HepG2 (cell line): ENCODE results near the gene MYBL2. TPM values are rescaled to one million over a fixed set of nuclear protein-coding genes. Genes with fewer than 3 reads are reported as not detected.

Experiments
- ARNT2 ChIP-seq: sonication (generic); formaldehyde crosslinking; IDR thresholded peaks from 2 replicates; pipeline ENCODE4 v1.8.0; 2022; ENCODE audit warnings: mild to moderate bottlenecking, low read depth, missing genetic modification reagents, moderate library complexity
- FOXA3 ChIP-seq: IDR thresholded peaks from 2 replicates; pipeline ENCODE4 v1.6.1; 2016; ENCODE audit warnings: missing genetic modification reagents, missing compliant biosample characterization
- HDAC2 ChIP-seq: sonication (generic); formaldehyde crosslinking; IDR thresholded peaks from 2 replicates; pipeline ENCODE4 v1.4.0; 2020; ENCODE audit warnings: missing genetic modification reagents
- IRF2 ChIP-seq: IDR thresholded peaks from 2 replicates; pipeline ENCODE4 v1.6.1; 2018; ENCODE audit warnings: missing genetic modification reagents, missing compliant biosample characterization
- KDM6A ChIP-seq: IDR thresholded peaks from 2 replicates; pipeline ENCODE4 v1.6.1; 2016; ENCODE audit warnings: low read depth
- MAZ ChIP-seq, 2 experiments: sonication (generic) in 1 of 2; formaldehyde crosslinking in 1 of 2; IDR thresholded peaks; 2 replicates each; pipeline versions ENCODE4 v1.5.0 to v1.6.1; 2012 to 2020; ENCODE audit warnings: low read depth in 2 of 2, mild to moderate bottlenecking in 2 of 2, borderline replicate concordance in 1 of 2, improper control_type of control experiment in 1 of 2, low read length in 1 of 2, missing genetic modification reagents in 1 of 2, moderate library complexity in 1 of 2
- NFKBIZ ChIP-seq: IDR thresholded peaks from 2 replicates; pipeline ENCODE4 v1.6.1; 2018; ENCODE audit warnings: missing genetic modification reagents, missing compliant biosample characterization
- RELA ChIP-seq: sonication (generic); formaldehyde crosslinking; IDR thresholded peaks from 2 replicates; pipeline ENCODE4 v1.4.0; 2020; ENCODE audit warnings: missing genetic modification reagents
- SAP130 ChIP-seq: IDR thresholded peaks from 2 replicates; pipeline ENCODE4 v1.6.1; 2016; ENCODE audit warnings: low read depth
- SMC3 ChIP-seq: IDR thresholded peaks from 2 replicates; pipeline ENCODE4 v1.6.1; 2011; ENCODE audit warnings: low read length, improper control_type of control experiment
- SNAPC2 ChIP-seq: sonication (generic); formaldehyde crosslinking; IDR thresholded peaks from 2 replicates; pipeline ENCODE4 v1.8.1; 2022; ENCODE audit warnings: mild to moderate bottlenecking, missing genetic modification reagents
- SRY ChIP-seq: sonication (generic); formaldehyde crosslinking; IDR thresholded peaks from 2 replicates; pipeline ENCODE4 v1.8.0; 2022; ENCODE audit warnings: mild to moderate bottlenecking, missing genetic modification reagents
- TARDBP ChIP-seq: sonication (generic); formaldehyde crosslinking; IDR thresholded peaks from 2 replicates; pipeline ENCODE4 v1.8.0; 2022; ENCODE audit warnings: mild to moderate bottlenecking, missing genetic modification reagents
- TBL1XR1 ChIP-seq: fragments of 150-350 bp; IDR thresholded peaks from 2 replicates; pipeline ENCODE4 v1.6.1; 2014; ENCODE audit warnings: borderline replicate concordance, low read length; ENCODE audit not compliant: partially characterized antibody
- TEAD3 ChIP-seq: optimal IDR thresholded peaks from 2 replicates; pipeline ENCODE3; 2016; ENCODE audit warnings: borderline replicate concordance
- U2AF2 ChIP-seq: fragments of 200-400 bp; formaldehyde crosslinking; IDR thresholded peaks from 2 replicates; pipeline ENCODE4 v1.6.1; 2017; ENCODE audit warnings: low read depth, mild to moderate bottlenecking, low read length
- XRCC5 ChIP-seq: fragments of 200-400 bp; formaldehyde crosslinking; optimal IDR thresholded peaks from 2 replicates; pipeline ENCODE3; 2017; ENCODE audit warnings: mild to moderate bottlenecking, low read length
- ZFP36L1 ChIP-seq: sonication (generic); formaldehyde crosslinking; IDR thresholded peaks from 2 replicates; pipeline ENCODE4 v1.8.0; 2022; ENCODE audit warnings: mild to moderate bottlenecking, missing genetic modification reagents, moderate library complexity
- ZMYM3 ChIP-seq: sonication (generic); formaldehyde crosslinking; IDR thresholded peaks from 2 replicates; pipeline ENCODE4 v1.5.1; 2020; ENCODE audit warnings: mild to moderate bottlenecking, missing genetic modification reagents
- ZNF292 ChIP-seq: sonication (generic); formaldehyde crosslinking; IDR thresholded peaks from 2 replicates; pipeline ENCODE4 v1.8.1; 2022; ENCODE audit warnings: mild to moderate bottlenecking, low read depth, missing genetic modification reagents, borderline replicate concordance
- polyA plus RNA-seq, 8 experiments: library from polyadenylated mRNA; depleted of rRNA in 3 of 8; stranded (reverse) in 7 of 8; unstranded in 1 of 8; fragments of >200 nt; fragmentation: Illumina TruSeq in 4 of 8; extraction: Trizol in 4 of 8; gene quantifications; 2 replicates each; pipeline versions ENCODE4 v1.2.1 to v1.2.3, GENCODE V29; 2011 to 2016; ENCODE audit warnings: low read depth in 4 of 8, missing spikeins in 1 of 8, mixed read lengths in 1 of 8; ENCODE audit not compliant: insufficient read depth in 1 of 8
- total RNA-seq, 5 experiments: library from RNA; depleted of rRNA; stranded (reverse); fragments of >200 nt; fragmentation: Illumina TruSeq; extraction: Trizol; gene quantifications; 2 replicates each; pipeline ENCODE4 v1.2.3, GENCODE V29; 2016; ENCODE audit warnings: low read depth in 1 of 5
- TF ChIP-seq, protein P1 (sequence below): sonication (generic); formaldehyde crosslinking; IDR thresholded peaks from 2 replicates; pipeline ENCODE4 v1.5.0; 2020; ENCODE audit warnings: mild to moderate bottlenecking, missing genetic modification reagents, moderate library complexity
- TF ChIP-seq, protein P2 (sequence below): sonication (generic); formaldehyde crosslinking; IDR thresholded peaks from 2 replicates; pipeline ENCODE4 v1.4.0; 2020; ENCODE audit warnings: missing genetic modification reagents, mild to moderate bottlenecking, borderline replicate concordance

MYBL2 gene
- total and polyA plus RNA-seq, 2 of the 13 experiments (the other 11 are each of a cell fraction or from before 2014, with no cell fraction given): 11.9 to 66.2 TPM

- TF ChIP-seq IRF2 (CRISPR knock-in tag) (0 out of 2 replicates have a peak, but pooled peaks have one; percentile 26), NFKBIZ (CRISPR knock-in tag) (no peak), TEAD3 (CRISPR knock-in tag) (peak; percentile 8), KDM6A (CRISPR knock-in tag) (no peak), RELA (peak; percentile 69; the same call in 1 of the 2 replicates), ZNF292 (CRISPR knock-in tag) (0 out of 2 replicates have a peak, but pooled peaks have one; percentile 30), FOXA3 (0 out of 2 replicates have a peak, but pooled peaks have one; percentile 15), HDAC2 (CRISPR knock-in tag) (peak; percentile 8; the same call in 1 of the 2 replicates), SNAPC2 (CRISPR knock-in tag) (peak; percentile 21; the same call in 1 of the 2 replicates), ARNT2 (CRISPR knock-in tag) (0 out of 2 replicates have a peak, but pooled peaks have one; percentile 8), MAZ (IDR thresholded peaks at IDR 0.05; ENCODE audit: borderline replicate concordance, low read depth, low read length) (0 out of 2 replicates have a peak, but pooled peaks have one; percentile 17), MAZ (CRISPR knock-in tag; IDR thresholded peaks at IDR 0.05; ENCODE audit: low read depth) (no peak), ZFP36L1 (CRISPR knock-in tag) (peak; percentile 64; the same call in 1 of the 2 replicates), ZMYM3 (CRISPR knock-in tag) (peak; percentile 62), SAP130 (CRISPR knock-in tag) (no peak; the same call in 1 of the 2 replicates), SMC3 (peak; percentile 44; the same call in 1 of the 2 replicates), TBL1XR1 (no peak), TARDBP (0 out of 2 replicates have a peak, but pooled peaks have one; percentile 25), SRY (0 out of 2 replicates have a peak, but pooled peaks have one; percentile 45), U2AF2 (no peak), XRCC5 (peak; percentile 24)
- TF ChIP-seq, protein P1, sequence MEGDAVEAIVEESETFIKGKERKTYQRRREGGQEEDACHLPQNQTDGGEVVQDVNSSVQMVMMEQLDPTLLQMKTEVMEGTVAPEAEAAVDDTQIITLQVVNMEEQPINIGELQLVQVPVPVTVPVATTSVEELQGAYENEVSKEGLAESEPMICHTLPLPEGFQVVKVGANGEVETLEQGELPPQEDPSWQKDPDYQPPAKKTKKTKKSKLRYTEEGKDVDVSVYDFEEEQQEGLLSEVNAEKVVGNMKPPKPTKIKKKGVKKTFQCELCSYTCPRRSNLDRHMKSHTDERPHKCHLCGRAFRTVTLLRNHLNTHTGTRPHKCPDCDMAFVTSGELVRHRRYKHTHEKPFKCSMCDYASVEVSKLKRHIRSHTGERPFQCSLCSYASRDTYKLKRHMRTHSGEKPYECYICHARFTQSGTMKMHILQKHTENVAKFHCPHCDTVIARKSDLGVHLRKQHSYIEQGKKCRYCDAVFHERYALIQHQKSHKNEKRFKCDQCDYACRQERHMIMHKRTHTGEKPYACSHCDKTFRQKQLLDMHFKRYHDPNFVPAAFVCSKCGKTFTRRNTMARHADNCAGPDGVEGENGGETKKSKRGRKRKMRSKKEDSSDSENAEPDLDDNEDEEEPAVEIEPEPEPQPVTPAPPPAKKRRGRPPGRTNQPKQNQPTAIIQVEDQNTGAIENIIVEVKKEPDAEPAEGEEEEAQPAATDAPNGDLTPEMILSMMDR: peak; percentile 52
- TF ChIP-seq, protein P2, sequence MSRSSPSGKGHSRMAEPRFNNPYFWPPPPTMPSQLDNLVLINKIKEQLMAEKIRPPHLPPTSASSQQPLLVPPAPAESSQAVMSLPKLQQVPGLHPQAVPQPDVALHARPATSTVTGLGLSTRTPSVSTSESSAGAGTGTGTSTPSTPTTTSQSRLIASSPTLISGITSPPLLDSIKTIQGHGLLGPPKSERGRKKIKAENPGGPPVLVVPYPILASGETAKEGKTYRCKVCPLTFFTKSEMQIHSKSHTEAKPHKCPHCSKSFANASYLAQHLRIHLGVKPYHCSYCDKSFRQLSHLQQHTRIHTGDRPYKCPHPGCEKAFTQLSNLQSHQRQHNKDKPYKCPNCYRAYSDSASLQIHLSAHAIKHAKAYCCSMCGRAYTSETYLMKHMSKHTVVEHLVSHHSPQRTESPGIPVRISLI: peak; percentile 96
Observed at GRCh38 chr20:43658723-43659419, 8.0 kb upstream of the MYBL2 start (continued).
